Muscle layer of duodenum (tissue), 2 donors: ENCODE results near the gene ULK4.
"Not testable (repeated sequence)": the region's sequence is repeated elsewhere in the genome, so short reads cannot be mapped to it uniquely, and the experiment has no call there.

ENCODE experiments used
- H3K27ac ChIP-seq: one replicate; pipeline ENCODE4 v1.7.0; 2013; ENCODE audit warnings: mild to moderate bottlenecking, low read length
- H3K27me3 ChIP-seq: one replicate; pipeline ENCODE4 v1.7.0; 2013; ENCODE audit warnings: low read depth, mild to moderate bottlenecking, control low read depth, low read length
- H3K36me3 ChIP-seq, 2 donors: one replicate each; pipeline ENCODE4 v1.7.0; 2013; ENCODE audit warnings: low read length in 2 of 2, control low read depth in 1 of 2, mild to moderate bottlenecking in 1 of 2; ENCODE audit not compliant: insufficient read depth in 2 of 2, control insufficient read depth in 1 of 2
- H3K4me1 ChIP-seq, 2 donors: one replicate each; pipeline ENCODE4 v1.7.0; 2013; ENCODE audit warnings: low read length in 2 of 2, mild to moderate bottlenecking in 2 of 2, control low read depth in 1 of 2, moderate library complexity in 1 of 2; ENCODE audit not compliant: insufficient read depth in 2 of 2, control insufficient read depth in 1 of 2
- H3K4me3 ChIP-seq, 2 donors: one replicate each; pipeline ENCODE4 v1.7.0; 2013; ENCODE audit warnings: low read length in 2 of 2, low read depth in 1 of 2, mild to moderate bottlenecking in 1 of 2
- H3K9me3 ChIP-seq, 2 donors: one replicate each; pipeline ENCODE4 v1.7.0; 2013; ENCODE audit warnings: low read length in 2 of 2, control low read depth in 1 of 2, mild to moderate bottlenecking in 1 of 2; ENCODE audit not compliant: control insufficient read depth in 1 of 2
- donor health status: healthy.

ULK4 gene

GRCh38 chr3:41565948-41566514 is 395.9 kb downstream of the ULK4 start:
- no peaks in the 10 kb centered on the region for H3K36me3 ChIP-seq

GRCh38 chr3:41565003-41565402 is 396.9 kb downstream of the ULK4 start:
- H3K27ac ChIP-seq = no peak overlapping the region
- H3K36me3 ChIP-seq = no peaks in the 10 kb centered on the region
- H3K4me1 ChIP-seq = no peaks in the 10 kb centered on the region
- H3K4me3 ChIP-seq = no peak overlapping the region
- H3K27me3 ChIP-seq = no peaks in the 10 kb centered on the region
- no peaks in the 10 kb centered on the region for H3K9me3 ChIP-seq

More at GRCh38 chr3:41565948-41566514, 395.9 kb downstream of the ULK4 start:
- Histone ChIP-seq H3K4me3 (no peak overlapping the region), H3K27ac (no peak overlapping the region), H3K27me3 (no peaks in the 10 kb centered on the region), H3K4me1 (no peaks in the 10 kb centered on the region), H3K9me3 (no peaks in the 10 kb centered on the region)

GRCh38 chr3:41556245-41556644 is 405.7 kb downstream of the ULK4 start:
- not testable (repeated sequence) for H3K9me3 ChIP-seq, H3K4me3 ChIP-seq, H3K36me3 ChIP-seq, H3K27me3 ChIP-seq, H3K27ac ChIP-seq, H3K4me1 ChIP-seq

- Histone ChIP-seq H3K4me1 (no peaks in the 10 kb centered on the region), H3K9me3 (no peaks in the 10 kb centered on the region), H3K27me3 (no peaks in the 10 kb centered on the region), H3K4me3 (no peak overlapping the region), H3K36me3 (no peaks in the 10 kb centered on the region), H3K27ac (no peak overlapping the region)
Measured at GRCh38 chr3:41532976-41533375, 428.9 kb downstream of the ULK4 start.

GRCh38 chr3:41526995-41527573 is 434.8 kb downstream of the ULK4 start:
- Histone ChIP-seq H3K36me3 (no peaks in the 10 kb centered on the region), H3K9me3 (no peaks in the 10 kb centered on the region), H3K4me1 (no peaks in the 10 kb centered on the region), H3K4me3 (no peak overlapping the region), H3K27ac (no peak overlapping the region), H3K27me3 (no peaks in the 10 kb centered on the region)

GRCh38 chr3:41525303-41526064 is 436.4 kb downstream of the ULK4 start:
- Histone ChIP-seq H3K27ac (no peak overlapping the region), H3K4me1 (no peaks in the 10 kb centered on the region), H3K9me3 (no peaks in the 10 kb centered on the region), H3K4me3 (no peak overlapping the region), H3K27me3 (no peaks in the 10 kb centered on the region), H3K36me3 (no peaks in the 10 kb centered on the region)

GRCh38 chr3:41523897-41524296 is 438.0 kb downstream of the ULK4 start:
- no peak overlapping the region for H3K4me3 ChIP-seq
- no peaks in the 10 kb centered on the region for H3K36me3 ChIP-seq
- no peak overlapping the region for H3K27ac ChIP-seq
- H3K4me1 ChIP-seq = no peaks in the 10 kb centered on the region
- no peaks in the 10 kb centered on the region for H3K27me3 ChIP-seq
- no peaks in the 10 kb centered on the region for H3K9me3 ChIP-seq

- Histone ChIP-seq H3K4me3 (no peak overlapping the region), H3K9me3 (no peaks in the 10 kb centered on the region), H3K4me1 (no peaks in the 10 kb centered on the region), H3K27me3 (no peaks in the 10 kb centered on the region), H3K36me3 (no peaks in the 10 kb centered on the region), H3K27ac (no peak overlapping the region)
Measured at GRCh38 chr3:41522612-41523011, 439.3 kb downstream of the ULK4 start.

GRCh38 chr3:41521010-41521655 is 440.8 kb downstream of the ULK4 start:
- Histone ChIP-seq H3K27me3 (no peaks in the 10 kb centered on the region), H3K4me1 (no peaks in the 10 kb centered on the region), H3K36me3 (no peaks in the 10 kb centered on the region), H3K4me3 (no peak overlapping the region), H3K9me3 (no peaks in the 10 kb centered on the region), H3K27ac (no peak overlapping the region)

- Histone ChIP-seq H3K27me3 (no peaks in the 10 kb centered on the region), H3K27ac (no peak overlapping the region), H3K4me1 (no peaks in the 10 kb centered on the region), H3K36me3 (no peaks in the 10 kb centered on the region), H3K9me3 (no peaks in the 10 kb centered on the region), H3K4me3 (no peak overlapping the region)
Measured at GRCh38 chr3:41519746-41520145, 442.2 kb downstream of the ULK4 start.

- H3K36me3 ChIP-seq = no peaks in the 10 kb centered on the region
- no peaks in the 10 kb centered on the region for H3K9me3 ChIP-seq
- no peaks in the 10 kb centered on the region for H3K4me1 ChIP-seq
- no peak overlapping the region for H3K4me3 ChIP-seq
- H3K27ac ChIP-seq = no peak overlapping the region
- H3K27me3 ChIP-seq = no peaks in the 10 kb centered on the region
Measured at GRCh38 chr3:41518626-41519025, 443.3 kb downstream of the ULK4 start.
